Measurements from ENCODE around the gene MSRB3.

The MSRB3 gene

GRCh38 chr12:65325183-65325582, 46.7 kb downstream of the MSRB3 start:
- no peak for DNase-seq (ENCODE audit: low read depth)

GRCh38 chr12:65326616-65327015, 48.1 kb downstream of the MSRB3 start:
- DNase-seq (ENCODE audit: low read depth): no peak

GRCh38 chr12:65327207-65328076, 49.0 kb downstream of the MSRB3 start:
- peak; percentile 24 for DNase-seq (ENCODE audit: low read depth)

- DNase-seq (ENCODE audit: low read depth): no peak
These were observed 51.2 kb downstream of the MSRB3 start for GRCh38 chr12:65329721-65330120.

- no peak for DNase-seq (ENCODE audit: low read depth)
These were observed 51.8 kb downstream of the MSRB3 start for GRCh38 chr12:65330331-65330730.

- no peak for DNase-seq (ENCODE audit: low read depth)
These were observed 53.0 kb downstream of the MSRB3 start for GRCh38 chr12:65331456-65331855.

GRCh38 chr12:65333649-65334048, 55.2 kb downstream of the MSRB3 start:
- DNase-seq (ENCODE audit: low read depth): no peak

- no peak for DNase-seq (ENCODE audit: low read depth)
These were observed 56.0 kb downstream of the MSRB3 start for GRCh38 chr12:65334521-65334920.

GRCh38 chr12:65335021-65335714, 56.7 kb downstream of the MSRB3 start:
- peak; percentile 68 for DNase-seq (ENCODE audit: low read depth)

- no peak for DNase-seq (ENCODE audit: low read depth)
These were observed 57.5 kb downstream of the MSRB3 start for GRCh38 chr12:65335981-65336380.

- DNase-seq (ENCODE audit: low read depth): no peak
These were observed 60.7 kb downstream of the MSRB3 start for GRCh38 chr12:65339161-65339560.

GRCh38 chr12:65343230-65343629, 64.7 kb downstream of the MSRB3 start:
- DNase-seq (ENCODE audit: low read depth): no peak

- no peak for DNase-seq (ENCODE audit: low read depth)
These were observed 65.3 kb downstream of the MSRB3 start for GRCh38 chr12:65343801-65344200.

GRCh38 chr12:65355461-65355860, 77.0 kb downstream of the MSRB3 start:
- DNase-seq (ENCODE audit: low read depth): no peak

GRCh38 chr12:65362234-65363031, 84.0 kb downstream of the MSRB3 start:
- no peak for DNase-seq (ENCODE audit: low read depth)

GRCh38 chr12:65364046-65364445, 85.6 kb downstream of the MSRB3 start:
- peak; percentile 24 for DNase-seq (ENCODE audit: low read depth)

- no peak for DNase-seq (ENCODE audit: low read depth)
These were observed 88.9 kb downstream of the MSRB3 start for GRCh38 chr12:65367396-65367795.

GRCh38 chr12:65368055-65368454, 89.6 kb downstream of the MSRB3 start:
- DNase-seq (ENCODE audit: low read depth): no peak

GRCh38 chr12:65372574-65372973, 94.1 kb downstream of the MSRB3 start:
- DNase-seq (ENCODE audit: low read depth): no peak

- no peak for DNase-seq (ENCODE audit: low read depth)
These were observed 105.8 kb downstream of the MSRB3 start for GRCh38 chr12:65384240-65384639.

- no peak for DNase-seq (ENCODE audit: low read depth)
These were observed 108.9 kb downstream of the MSRB3 start for GRCh38 chr12:65387396-65387795.

GRCh38 chr12:65389436-65389835, 111.0 kb downstream of the MSRB3 start:
- DNase-seq (ENCODE audit: low read depth): no peak

- no peak for DNase-seq (ENCODE audit: low read depth)
These were observed 113.2 kb downstream of the MSRB3 start for GRCh38 chr12:65391711-65392110.
